PFSK-1 (cell line): ENCODE results near the gene NRCAM.

Experiments used
- POLR2AphosphoS5 ChIP-seq: IDR thresholded peaks from 2 replicates; pipeline ENCODE4 v1.6.1; 2012; ENCODE audit warnings: low read depth, mild to moderate bottlenecking, control low read depth, low read length, moderate library complexity
- SIN3A ChIP-seq: IDR thresholded peaks from 2 replicates; pipeline ENCODE4 v1.6.1; 2012; ENCODE audit warnings: mild to moderate bottlenecking, low read length, moderate library complexity, borderline replicate concordance; ENCODE audit not compliant: insufficient read depth
- TAF1 ChIP-seq: IDR thresholded peaks from 2 replicates; pipeline ENCODE4 v1.6.1; 2012; ENCODE audit warnings: low read length, control low read depth, borderline replicate concordance; ENCODE audit not compliant: insufficient read depth
- TF ChIP-seq, protein P1 (sequence below), 2 experiments: IDR thresholded peaks; 2 replicates each; pipeline versions ENCODE4 v1.6.1 to v1.8.0; 2011 to 2012; ENCODE audit warnings: low read depth in 2 of 2, low read length in 2 of 2, control low read depth in 1 of 2, inconsistent platforms in 1 of 2, mild to moderate bottlenecking in 1 of 2, moderate library complexity in 1 of 2; ENCODE audit not compliant: insufficient read depth in 1 of 2

DNA sequence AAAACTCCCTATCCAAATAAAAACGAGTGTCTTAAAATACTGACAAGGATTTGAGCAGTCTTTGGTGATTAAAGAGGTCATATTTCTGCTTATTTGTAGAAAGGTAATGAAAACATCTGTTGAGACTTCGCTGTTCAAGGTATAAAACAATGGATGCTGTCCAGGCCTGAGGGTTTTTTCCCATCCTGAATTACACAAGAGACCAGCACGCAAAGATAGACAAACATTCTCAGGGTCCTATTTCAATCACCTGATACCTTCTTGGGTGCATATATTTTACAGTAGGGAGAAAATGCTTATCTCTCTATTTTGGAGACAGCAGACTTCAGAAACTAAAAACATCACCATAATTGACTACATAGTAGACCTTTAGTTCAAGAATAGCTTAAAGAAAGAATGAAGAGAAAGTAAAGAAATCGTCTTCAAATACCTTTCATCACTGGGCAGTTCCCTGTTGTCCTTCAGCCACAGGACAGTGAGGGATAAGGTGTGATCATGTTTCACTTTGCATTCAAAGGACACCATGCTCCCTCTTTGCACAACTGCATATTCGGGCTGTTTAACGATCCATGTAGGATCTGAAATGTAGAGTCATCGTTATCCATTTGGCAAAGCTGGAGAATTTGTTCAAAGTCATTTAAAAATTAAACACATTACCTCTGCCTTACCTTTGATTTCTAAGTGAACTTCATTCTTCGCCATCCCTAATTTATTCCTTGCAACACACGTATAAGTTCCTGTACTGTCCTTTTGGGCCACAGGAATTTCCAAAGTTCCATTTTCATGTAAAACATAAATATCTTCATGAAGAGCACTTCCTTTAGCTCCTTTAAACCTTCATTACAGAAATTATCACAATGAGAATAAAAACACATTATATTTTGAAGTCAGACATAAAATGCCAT is 262.4 kb downstream of the NRCAM start:
- TF ChIP-seq POLR2AphosphoS5, result no peak
- no peak for TF ChIP-seq TAF1
- TF ChIP-seq, protein P1, sequence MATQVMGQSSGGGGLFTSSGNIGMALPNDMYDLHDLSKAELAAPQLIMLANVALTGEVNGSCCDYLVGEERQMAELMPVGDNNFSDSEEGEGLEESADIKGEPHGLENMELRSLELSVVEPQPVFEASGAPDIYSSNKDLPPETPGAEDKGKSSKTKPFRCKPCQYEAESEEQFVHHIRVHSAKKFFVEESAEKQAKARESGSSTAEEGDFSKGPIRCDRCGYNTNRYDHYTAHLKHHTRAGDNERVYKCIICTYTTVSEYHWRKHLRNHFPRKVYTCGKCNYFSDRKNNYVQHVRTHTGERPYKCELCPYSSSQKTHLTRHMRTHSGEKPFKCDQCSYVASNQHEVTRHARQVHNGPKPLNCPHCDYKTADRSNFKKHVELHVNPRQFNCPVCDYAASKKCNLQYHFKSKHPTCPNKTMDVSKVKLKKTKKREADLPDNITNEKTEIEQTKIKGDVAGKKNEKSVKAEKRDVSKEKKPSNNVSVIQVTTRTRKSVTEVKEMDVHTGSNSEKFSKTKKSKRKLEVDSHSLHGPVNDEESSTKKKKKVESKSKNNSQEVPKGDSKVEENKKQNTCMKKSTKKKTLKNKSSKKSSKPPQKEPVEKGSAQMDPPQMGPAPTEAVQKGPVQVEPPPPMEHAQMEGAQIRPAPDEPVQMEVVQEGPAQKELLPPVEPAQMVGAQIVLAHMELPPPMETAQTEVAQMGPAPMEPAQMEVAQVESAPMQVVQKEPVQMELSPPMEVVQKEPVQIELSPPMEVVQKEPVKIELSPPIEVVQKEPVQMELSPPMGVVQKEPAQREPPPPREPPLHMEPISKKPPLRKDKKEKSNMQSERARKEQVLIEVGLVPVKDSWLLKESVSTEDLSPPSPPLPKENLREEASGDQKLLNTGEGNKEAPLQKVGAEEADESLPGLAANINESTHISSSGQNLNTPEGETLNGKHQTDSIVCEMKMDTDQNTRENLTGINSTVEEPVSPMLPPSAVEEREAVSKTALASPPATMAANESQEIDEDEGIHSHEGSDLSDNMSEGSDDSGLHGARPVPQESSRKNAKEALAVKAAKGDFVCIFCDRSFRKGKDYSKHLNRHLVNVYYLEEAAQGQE (IDR thresholded peaks at IDR 0.05; ENCODE audit: insufficient read depth in 1 of 2, low read depth in 2 of 2, low read length in 2 of 2), result no peak
- no peak for TF ChIP-seq SIN3A
